Activated CD8-positive, alpha-beta memory T cell treated with anti-CD3 and anti-CD28 coated beads for 36 hours (primary cell): Measurements from ENCODE around the gene RSPH6A. TPM values are rescaled to one million over a fixed set of nuclear protein-coding genes. Genes with fewer than 3 reads are reported as not detected.

ENCODE experiments used
- CTCF ChIA-PET: fragments of 350-600 bp; sonication (Branson Sonifier 250); formaldehyde crosslinking; loops from one replicate; lab custom pipeline; 2021; ENCODE audit warnings: antibody characterized with exemption; lab: Charles Lee
- POLR2A ChIA-PET: fragments of 350-600 bp; sonication (Branson Sonifier 250); formaldehyde crosslinking; loops from one replicate; lab custom pipeline; 2021; ENCODE audit warnings: antibody characterized with exemption; lab: Charles Lee
- total RNA-seq, 2 experiments: library from RNA; stranded (reverse); gene quantifications; one replicate each; pipeline ENCODE4 v1.2.3, GENCODE V29; 2021

The RSPH6A gene
- total RNA-seq, 2 experiments from 2014 or later = 0.17 to 0.23 TPM

DNA sequence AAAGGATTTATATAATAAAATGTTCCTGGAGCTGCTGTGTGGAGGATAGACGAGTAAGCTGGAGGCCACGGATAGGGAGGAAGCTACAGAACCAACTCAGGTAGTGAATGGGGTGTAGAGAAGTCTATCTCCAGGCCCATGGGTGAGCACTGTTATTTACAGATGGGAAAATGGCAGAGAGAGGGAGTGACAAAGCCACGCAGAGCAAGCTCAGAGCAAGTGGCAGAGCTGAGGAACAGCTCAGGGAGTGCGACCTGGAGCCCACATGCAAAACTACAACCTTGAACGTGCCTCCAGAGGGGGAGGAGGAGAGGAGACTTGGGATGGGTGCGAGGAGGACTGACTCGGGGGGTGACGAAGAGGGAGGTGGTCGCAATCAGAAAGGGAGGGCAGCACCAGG, 13.4 kb upstream of the RSPH6A start:
- ChIA-PET CTCF (interaction anchor here (2.1 kb wide), 1 partner anchor 11 kb away, joined by 8 read pairs; no protein-coding TSS in a partner anchor), POLR2A (no interaction called here)

DNA sequence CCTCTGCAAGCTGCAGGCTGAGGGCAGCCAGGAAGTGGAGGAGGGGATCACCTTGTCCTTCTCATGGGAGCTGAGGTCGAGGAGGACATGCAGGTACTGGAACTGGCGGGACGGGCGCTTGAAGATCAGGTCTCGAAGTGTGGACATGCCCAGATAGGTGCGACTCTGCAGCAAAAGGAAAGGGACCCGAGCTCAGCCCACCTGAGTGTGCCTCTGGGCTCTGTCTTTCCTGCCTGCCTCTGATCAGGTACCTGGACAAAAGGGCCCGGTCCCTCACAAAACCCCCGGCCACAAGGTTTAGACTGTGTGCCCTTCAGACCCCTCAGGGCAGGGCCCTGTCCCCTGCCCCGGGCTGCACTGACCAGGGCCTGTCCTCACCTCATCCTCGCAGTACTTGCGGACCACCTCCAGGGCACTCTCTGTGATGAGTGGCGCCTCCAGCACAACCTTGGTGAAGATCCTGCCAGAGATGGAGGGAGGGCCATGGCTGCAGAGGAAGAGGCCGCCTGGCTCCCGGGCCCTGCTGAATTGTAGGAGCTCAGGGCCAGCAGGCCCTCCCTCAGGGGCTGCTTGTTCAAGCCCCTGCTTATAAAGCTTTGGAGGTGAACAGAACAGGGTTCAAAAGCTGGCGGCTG, 12.5 kb upstream of the RSPH6A start:
- ChIA-PET CTCF (interaction anchor here (0.6 to 2.1 kb wide), 2 partner anchors 10 to 25 kb away, joined by 3 to 8 read pairs; no protein-coding TSS in a partner anchor), POLR2A (no interaction called here)

DNA sequence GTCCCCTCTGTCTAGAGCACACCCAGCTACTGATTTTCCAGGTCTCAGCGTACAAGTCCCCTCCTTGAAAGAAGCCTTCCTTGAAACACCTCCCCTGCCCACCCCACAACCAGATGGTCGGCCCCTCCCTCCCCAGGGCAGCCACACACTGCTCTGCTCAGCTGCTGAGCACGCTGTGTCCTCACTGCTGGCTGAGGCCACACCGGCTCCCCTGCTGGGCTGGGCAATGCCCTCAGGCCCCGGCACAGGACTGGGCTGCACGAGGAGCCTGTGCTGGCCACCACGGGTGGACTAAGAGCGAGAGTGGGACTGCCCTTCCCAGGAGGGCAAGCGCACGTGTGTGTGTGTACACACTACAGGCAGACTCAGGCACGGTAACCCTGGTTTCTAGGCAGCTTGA, 11.8 kb upstream of the RSPH6A start:
- ChIA-PET POLR2A (no interaction called here), CTCF (interaction anchor here (0.6 to 2.1 kb wide), 2 partner anchors 10 to 25 kb away, joined by 3 to 8 read pairs; no protein-coding TSS in a partner anchor)

DNA sequence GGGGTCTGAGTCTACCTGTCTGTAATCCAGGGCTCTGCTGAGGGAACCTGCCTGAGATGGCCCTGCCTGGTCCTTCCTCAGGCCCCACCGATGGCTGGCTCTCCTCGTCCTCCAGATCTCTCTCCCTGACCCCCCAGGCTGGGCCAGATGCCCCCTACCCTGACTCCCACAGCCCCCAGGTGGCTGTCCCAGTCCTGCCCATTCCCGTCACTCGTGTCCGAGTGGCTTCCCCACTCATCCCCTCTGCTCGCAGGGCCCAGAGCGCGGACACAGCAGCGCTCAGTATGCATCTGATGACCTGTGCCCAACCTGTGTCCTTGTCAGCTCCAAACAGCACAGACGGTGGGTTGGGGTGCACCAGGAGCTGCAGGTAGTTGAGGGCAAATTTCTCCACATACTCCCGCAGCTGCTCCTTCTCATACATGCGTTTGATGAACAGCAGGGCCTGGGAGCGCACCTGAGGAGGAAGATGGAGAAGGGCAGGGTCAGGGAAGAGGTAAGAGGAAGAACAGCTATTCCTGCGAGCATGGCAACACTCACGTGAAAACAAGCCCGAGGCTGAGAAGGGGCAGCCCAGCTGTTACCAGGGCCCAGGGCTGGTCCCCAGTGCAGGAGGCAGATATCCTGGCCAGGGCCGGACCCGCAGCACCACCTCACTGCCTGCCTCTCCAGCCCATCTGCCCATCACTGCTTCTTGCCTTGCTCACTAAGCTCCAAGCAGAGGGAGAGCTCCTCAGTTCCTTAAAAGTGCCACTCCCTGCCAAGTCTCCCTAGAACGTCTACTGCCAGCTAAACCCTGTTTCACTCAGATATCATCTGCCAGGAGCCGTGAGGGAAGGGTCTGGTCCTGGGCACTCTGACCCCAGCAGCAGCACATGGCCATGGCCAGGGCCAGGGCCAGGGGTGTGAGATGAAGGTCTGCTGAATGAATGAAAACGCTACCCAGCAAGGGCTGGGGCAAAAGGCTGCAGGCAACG, 11.1 kb upstream of the RSPH6A start:
- ChIA-PET CTCF (interaction anchor here (1.5 kb wide), 1 partner anchor 9 kb away, joined by 6 read pairs; no protein-coding TSS in a partner anchor), POLR2A (no interaction called here)

DNA sequence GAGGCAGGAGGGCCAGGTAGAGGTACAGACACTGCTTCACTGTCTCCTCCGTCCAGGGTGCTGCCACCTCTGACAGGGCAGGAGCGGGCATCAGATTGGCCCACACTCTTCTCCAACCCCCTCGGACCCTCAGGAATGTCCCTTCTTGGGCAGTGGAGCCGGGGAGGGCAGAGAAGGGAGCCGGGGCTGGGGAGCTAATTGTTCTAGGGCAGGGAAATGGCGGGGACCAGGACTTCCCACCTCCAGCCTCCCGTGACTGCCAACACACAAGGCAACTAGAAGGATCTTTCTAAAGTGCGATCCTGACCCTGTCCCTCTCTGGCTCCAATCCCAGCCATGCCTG, 10.1 kb upstream of the RSPH6A start:
- ChIA-PET POLR2A (no interaction called here), CTCF (interaction anchor here (1.5 to 1.9 kb wide), 3 partner anchors 8 to 58 kb away, joined by 5 to 6 read pairs (median 5); no protein-coding TSS in a partner anchor)

DNA sequence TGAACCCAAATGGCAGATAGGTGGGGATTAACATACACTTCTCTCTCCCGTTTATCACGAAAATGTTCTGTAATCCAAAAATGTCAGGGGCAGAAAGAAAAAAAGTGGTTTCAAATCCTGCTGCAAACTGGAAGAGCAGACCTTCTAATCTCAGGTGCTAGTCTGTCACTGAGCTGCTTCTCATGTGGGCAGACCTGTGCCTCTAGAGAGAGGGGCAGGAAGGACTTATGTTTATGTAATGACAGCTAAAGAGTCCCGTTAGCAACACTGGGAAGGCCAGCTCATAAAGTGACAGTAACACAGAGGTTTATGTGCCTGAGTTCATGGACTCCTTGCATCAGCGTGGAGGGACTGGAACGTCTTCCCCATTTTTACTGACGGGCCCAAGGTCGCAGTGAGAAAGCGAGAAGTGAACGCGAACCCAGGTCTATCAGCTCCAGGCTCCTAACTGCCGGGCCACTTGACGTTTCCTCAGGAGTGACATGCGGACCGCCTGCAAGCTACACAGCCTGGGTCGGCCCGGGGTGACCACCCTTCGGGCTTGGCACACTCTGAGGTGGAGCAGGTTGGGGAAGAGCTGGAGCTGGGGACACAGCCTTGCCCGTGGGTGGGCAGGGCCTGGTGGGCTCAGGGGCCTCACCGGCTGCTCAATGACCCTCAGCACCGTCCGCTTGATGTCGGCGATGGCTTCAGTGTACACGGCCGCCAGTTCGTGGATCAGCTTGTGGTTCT, 9.6 kb upstream of the RSPH6A start:
- ChIA-PET CTCF (interaction anchor here (0.9 to 1.9 kb wide), 3 partner anchors 26 to 58 kb away, joined by 3 to 5 read pairs (median 5); partner anchors contain the start of gene SIX5), POLR2A (no interaction called here)

DNA sequence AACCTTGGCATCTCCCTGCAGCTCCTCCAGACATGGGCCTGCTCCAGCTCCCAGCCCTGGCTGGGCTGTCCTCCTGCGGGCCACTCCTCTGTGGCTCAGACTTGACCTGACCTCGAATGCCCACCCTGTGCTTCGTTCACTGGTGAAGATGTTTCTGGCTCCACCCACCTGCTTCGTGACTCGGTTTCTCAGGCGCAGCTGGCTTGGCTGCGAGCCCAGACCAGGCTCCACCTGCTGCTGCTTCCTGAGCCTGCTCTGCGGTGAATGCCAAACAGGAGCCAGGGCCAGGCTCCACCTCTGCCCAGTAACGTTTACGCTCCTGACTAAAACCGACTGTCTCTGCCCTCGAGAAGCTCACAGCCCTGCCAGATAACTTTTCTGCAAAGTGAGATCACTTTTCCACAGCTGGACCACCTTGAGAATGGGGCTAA, 8.9 kb upstream of the RSPH6A start:
- CTCF ChIA-PET = interaction anchor here (0.9 to 1.9 kb wide), 3 partner anchors 25 to 59 kb away, joined by 3 to 5 read pairs (median 5); partner anchors contain the start of gene SIX5
- POLR2A ChIA-PET = no interaction called here

DNA sequence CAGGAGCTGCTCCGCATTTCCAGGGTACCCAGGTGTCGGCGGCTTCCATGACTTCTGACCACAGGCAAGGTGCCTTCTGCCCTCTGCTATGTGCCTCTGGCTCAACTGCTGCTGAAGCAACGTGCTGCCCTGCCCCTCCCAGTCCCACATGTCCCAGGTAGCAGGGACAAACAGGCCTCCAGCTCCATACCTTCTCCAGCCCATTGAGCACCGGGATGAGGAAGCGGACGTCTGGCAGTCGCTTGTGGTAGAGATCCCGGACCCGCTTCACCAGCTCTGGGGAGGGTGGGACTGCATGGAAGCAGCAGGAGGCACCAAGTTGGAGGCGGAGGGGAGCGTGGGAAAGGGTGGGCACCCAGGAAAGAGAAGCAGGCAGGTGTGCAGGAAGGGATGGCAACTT, 8.1 kb upstream of the RSPH6A start:
- CTCF ChIA-PET = interaction anchor here (1.9 kb wide), 1 partner anchor 60 kb away, joined by 5 read pairs; no protein-coding TSS in a partner anchor
- POLR2A ChIA-PET = no interaction called here

DNA sequence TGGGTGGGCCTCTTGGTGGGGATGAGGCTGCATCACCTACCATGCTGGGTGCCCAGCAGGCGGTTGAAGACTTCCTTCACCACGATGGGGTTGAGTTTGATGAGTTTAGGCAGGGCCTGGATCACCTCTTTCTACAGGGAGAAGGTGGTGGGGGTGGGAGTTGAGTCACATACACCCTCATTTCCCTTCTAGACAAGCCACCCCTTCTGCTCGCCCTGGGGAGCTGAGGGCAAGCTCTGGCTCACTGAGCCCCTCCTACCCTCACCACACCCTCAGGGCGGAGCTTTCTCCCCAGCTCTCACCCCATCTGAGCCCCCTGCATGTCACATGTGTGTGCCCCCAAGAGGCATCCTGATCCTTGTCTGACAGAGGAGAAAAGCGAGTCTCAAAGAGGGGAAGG, 7.6 kb upstream of the RSPH6A start:
- CTCF ChIA-PET = no interaction called here
- POLR2A ChIA-PET = no interaction called here

DNA sequence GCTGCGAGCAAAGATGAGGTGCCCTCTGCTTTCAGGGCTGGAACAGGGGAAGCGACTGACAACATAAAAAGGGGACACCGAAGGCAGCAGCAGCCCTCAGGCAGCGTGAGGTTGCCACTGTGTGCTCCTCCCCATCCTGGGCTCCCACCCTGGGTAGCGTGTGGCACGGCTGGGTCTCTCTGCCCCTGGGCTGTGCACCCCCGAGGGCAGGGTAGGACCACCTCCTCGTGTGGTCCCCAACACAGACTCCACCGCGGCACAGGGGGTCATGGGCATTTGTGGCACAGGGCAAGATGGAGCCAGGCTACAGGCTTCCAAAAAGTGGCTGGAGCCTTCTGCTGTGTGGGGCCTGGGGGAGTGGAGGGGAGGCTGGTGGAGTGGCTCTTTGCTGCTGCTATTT, 6.5 kb upstream of the RSPH6A start:
- CTCF ChIA-PET = interaction anchor here (0.9 kb wide), 1 partner anchor 54 kb away, joined by 3 read pairs; no protein-coding TSS in a partner anchor
- POLR2A ChIA-PET = no interaction called here

DNA sequence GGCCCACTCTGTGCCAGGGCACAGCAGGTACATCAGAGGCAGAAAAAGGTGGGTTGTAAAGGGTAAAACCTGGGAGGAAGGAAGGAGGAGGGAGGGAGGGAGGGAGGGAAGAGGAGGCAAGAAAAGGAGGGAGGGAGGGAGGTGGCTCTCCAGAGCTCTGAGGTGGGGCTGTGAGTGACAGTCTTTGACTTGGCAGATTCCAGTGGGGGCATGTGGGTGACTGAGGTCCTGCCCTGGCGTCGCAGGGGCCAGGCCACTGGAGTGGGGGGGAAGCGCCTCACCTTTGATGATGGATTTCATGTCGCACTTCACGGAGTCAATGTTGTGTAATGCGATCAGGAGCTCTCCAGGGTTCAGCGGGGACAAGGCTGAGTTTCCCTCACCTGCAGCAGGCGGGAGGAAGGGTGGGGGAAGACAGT, 6.0 kb upstream of the RSPH6A start:
- ChIA-PET CTCF (interaction anchor here (0.9 to 1.1 kb wide), 2 partner anchors 53 to 55 kb away, joined by 3 read pairs; no protein-coding TSS in a partner anchor), POLR2A (no interaction called here)

DNA sequence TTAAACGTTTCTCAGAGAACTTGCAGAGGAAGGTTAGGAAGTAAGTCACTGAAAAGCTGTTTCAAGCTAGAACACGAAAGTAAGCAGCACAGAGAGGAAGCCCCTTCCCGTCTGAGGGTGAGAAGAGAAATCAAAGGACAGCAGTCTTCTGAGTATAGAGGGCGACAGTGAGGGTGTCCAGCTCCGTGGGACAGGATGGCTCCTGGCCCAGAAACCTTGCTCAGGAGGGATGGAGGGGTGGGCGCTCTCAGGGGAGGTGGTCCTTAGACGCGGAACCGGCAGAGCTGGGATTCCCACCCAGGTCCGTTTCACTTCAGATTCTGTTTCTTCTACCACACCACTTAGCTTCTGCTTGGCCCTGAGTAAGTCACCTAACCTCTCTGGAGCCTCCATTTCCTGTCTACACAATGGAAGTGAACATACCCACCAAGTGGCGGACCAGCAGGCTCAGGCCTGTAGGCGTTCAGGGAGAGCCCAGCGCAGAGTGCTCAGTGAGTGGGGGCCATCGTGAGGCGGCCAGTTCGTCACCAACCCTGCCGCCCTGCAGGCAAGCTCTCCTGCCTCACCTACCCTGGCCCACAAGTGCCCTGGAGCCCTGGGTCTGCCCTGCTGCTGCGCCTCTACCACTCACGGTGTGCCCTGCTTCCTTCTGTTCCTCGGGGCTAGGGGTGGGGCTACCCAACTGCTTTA, 5.5 kb upstream of the RSPH6A start:
- CTCF ChIA-PET = interaction anchor here (1.1 kb wide), 1 partner anchor 56 kb away, joined by 3 read pairs; no protein-coding TSS in a partner anchor
- POLR2A ChIA-PET = no interaction called here

DNA sequence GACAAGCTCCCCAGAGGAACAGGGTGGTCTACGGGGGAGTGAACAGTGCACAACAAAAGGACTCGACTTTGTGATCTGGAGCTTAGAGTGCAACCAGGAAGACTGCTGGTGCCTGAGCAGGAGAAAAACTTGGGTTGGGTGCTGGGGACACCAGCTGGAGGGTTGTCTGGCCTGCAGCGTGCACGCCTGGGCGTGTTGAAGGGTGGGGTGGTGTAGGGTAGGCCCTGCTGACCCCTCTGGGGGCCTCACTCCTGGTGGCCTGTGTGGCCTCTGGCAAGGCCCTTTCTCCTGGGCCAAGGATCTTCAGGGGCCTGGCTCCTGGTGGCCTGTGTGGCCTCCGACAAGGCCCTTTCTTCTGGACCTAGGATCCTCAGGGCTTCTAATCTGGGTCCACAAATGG, 4.7 kb upstream of the RSPH6A start:
- ChIA-PET POLR2A (no interaction called here), CTCF (interaction anchor here (1.1 kb wide), 1 partner anchor 57 kb away, joined by 3 read pairs; no protein-coding TSS in a partner anchor)

DNA sequence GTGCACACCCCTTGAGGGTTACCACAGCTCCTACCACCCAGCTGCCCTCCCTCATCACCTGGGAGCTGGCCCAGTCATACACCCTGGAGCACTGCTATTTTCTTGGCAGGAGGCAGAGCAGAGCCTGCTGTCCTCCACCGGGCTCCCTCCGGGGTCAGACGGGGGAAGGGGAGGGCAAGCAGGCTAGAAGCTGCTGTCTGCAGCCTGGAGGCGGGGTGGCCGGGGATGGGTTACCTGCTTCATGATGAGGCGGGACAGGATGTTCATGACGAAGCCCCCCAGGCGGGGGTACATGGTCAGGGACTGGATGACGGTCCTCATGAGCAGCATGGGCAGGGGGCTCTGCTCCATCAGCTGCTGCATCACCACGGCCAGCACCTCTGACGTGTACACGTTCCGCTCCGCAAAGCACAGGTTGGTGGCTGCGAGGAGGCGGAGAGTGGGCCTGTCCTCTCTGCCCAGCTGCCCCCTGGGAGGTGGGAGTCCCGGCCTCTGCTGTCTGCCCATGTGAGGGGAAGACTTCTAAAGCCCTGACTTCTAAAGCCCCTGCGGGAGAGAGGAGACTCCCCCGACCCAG, 2.7 kb upstream of the RSPH6A start:
- POLR2A ChIA-PET = no interaction called here
- CTCF ChIA-PET = interaction anchor here (0.8 to 2.8 kb wide), 16 partner anchors 8 to 137 kb away, joined by 3 to 24 read pairs (median 6); partner anchors contain the start of genes FOXA3, IRF2BP1, SIX5 and SYMPK

DNA sequence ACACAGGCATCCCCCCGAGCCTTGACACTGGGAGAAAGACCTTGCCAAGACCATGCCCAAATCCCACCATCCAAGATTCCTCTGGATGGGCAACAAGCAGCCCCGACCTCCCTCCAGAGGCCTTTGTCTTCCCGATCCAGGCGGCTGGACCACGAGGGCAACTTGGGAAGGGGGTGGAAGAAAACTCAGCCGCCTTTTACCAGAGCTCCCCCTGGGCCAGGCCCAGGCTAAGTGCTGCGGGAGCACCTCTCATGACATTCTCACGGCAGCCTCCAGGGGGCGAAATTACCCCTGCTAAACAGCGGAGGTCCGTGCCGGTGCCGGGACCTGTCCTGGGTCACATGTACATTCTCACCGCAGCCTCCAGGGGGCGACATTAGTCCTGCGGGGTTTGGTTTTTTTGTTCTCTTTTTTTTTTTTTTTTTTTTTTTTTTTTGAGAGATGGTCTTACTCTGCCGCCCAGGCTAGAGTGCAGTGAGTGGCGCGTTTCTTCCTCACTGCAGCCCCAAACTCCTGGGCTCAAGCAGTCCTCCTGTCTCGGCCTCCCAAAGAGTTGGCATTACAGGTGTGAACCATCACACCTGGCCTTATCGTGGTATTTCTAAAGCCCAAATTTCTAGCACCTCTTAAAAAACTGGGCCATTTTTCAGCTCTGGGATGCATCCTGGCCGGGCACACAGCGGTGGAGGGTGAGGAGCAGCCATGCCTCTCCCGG, 2.1 kb upstream of the RSPH6A start:
- POLR2A ChIA-PET = no interaction called here

DNA sequence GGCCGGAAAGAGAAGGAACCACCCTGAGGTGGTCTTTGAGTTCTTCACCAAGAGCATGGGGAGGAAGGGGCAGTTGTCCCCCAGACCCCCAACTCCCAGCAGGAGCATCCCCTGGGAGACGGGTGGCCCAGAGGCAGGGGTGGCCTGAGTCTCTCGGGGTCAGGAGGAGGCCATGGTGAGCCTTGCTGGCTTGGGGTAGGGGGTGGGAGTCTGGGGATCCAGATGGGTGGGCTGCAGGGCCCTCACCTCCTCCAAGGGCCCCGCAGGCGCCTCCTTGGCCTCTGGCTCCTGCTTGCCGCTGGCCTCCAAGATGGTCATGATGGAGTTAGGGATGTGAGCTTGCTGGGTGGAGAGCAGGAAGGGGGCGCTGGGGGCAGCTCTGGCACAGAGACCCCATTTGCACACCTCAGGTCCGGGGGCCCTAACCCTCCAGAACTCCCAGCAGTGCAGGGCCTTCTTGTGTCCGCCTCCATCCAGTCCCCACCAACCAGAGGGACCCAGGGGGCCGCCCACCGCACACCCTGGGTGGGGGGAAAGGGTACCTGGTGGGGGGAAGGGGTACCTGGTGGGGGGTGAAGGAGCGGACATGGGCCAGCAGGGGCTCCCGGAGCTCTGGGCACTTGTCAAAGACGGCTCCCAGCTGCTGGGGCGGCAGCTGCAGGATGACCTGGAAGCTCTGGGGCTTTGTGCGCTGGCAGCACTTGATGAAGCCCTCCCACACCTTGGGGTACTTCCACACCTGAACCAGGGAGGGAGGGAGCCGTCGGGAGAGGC, 1.3 kb upstream of the RSPH6A start:
- POLR2A ChIA-PET = no interaction called here
- CTCF ChIA-PET = interaction anchor here (0.6 to 2.8 kb wide), 30 partner anchors 10 to 961 kb away, joined by 3 to 24 read pairs (median 4); partner anchors contain the start of genes FOXA3, IRF2BP1, QPCTL and SIX5

More for the DNA sequence above, 2.1 kb upstream of the RSPH6A start:
- CTCF ChIA-PET = interaction anchor here (0.6 to 2.8 kb wide), 32 partner anchors 9 to 961 kb away, joined by 3 to 24 read pairs (median 4); partner anchors contain the start of genes FOXA3, IRF2BP1, QPCTL and SIX5
